ENCODE measurements around the gene GPD2. TPM values are rescaled to one million over a fixed set of nuclear protein-coding genes. Genes with fewer than 3 reads are reported as not detected.

Gene GPD2
- total and polyA plus RNA-seq, 2 of the 4 experiments (the other 2 are of a cell fraction), result 20.4 to 100 TPM

GRCh38 chr2:156590085-156590739 lies 154.0 kb downstream of the GPD2 start:
- no peaks in the 10 kb centered on the region for H3K9me1 ChIP-seq (ENCODE audit: insufficient read depth, low read length)
- H2AK5ac ChIP-seq (ENCODE audit: low read depth, low read length), result no peak overlapping the region
- ChIA-PET POLR2A (ENCODE audit: unreplicated experiment) (no interaction called here), CTCF (interaction anchor here (0.6 to 2.8 kb wide), 7 partner anchors 37 to 658 kb away, joined by 3 to 20 read pairs (median 3); no protein-coding TSS in a partner anchor)
- H2BK20ac ChIP-seq (ENCODE audit: low read depth, low read length), result no peak overlapping the region
- no peaks in the 10 kb centered on the region for H3K4me1 ChIP-seq (ENCODE audit: control insufficient read depth, insufficient read depth, low read length)
- no peak overlapping the region for H3K4me2 ChIP-seq (ENCODE audit: low read depth, low read length)
- no peak overlapping the region for H2AFZ ChIP-seq (replicated peaks; ENCODE audit: low read length, poor library complexity)
- dilution Hi-C loops (cut with HindIII; ENCODE audit: low sequenced_read_pairs, unreplicated experiment) (no loop called here), intact Hi-C loops (cut with micrococcal nuclease) (no loop called here), in situ Hi-C loops (cut with MboI; ENCODE audit: low sequenced_read_pairs) (loop anchor here (25.0 kb wide), 2 partner anchors 253 to 1203 kb away; partner anchors contain the start of gene NR4A2)
- H3K9ac ChIP-seq (ENCODE audit: low read depth, low read length), result no peak overlapping the region
- H3K4ac ChIP-seq (ENCODE audit: low read depth, low read length), result no peak overlapping the region
- no peak overlapping the region for H2BK15ac ChIP-seq (ENCODE audit: low read depth, low read length)
- no peak overlapping the region for H3K4me3 ChIP-seq (ENCODE audit: insufficient read depth, low read depth, low read length)
- TF ChIP-seq RCOR1 (IDR thresholded peaks at IDR 0.05; ENCODE audit: insufficient replicate concordance, low read length) (no peak), USF2 (IDR thresholded peaks at IDR 0.05; ENCODE audit: low read depth, low read length) (no peak), NFE2L2 (IDR thresholded peaks at IDR 0.05; ENCODE audit: low read depth, low read length) (no peak), POLR2A (IDR thresholded peaks at IDR 0.05; ENCODE audit: low read depth, low read length) (no peak), BHLHE40 (IDR thresholded peaks at IDR 0.05; ENCODE audit: low read depth, low read length) (no peak), SMC3 (IDR thresholded peaks at IDR 0.05; ENCODE audit: low read depth, low read length) (no peak), MAZ (IDR thresholded peaks at IDR 0.05; ENCODE audit: borderline replicate concordance, low read depth, low read length) (no peak), ELK1 (IDR thresholded peaks at IDR 0.05; ENCODE audit: borderline replicate concordance, low read depth, low read length) (no peak), CEBPB (IDR thresholded peaks at IDR 0.05; ENCODE audit: low read depth, low read length) (no peak), MAFK (IDR thresholded peaks at IDR 0.05; ENCODE audit: low read depth, low read length) (no peak), MXI1 (IDR thresholded peaks at IDR 0.05; ENCODE audit: borderline replicate concordance, low read depth, low read length) (no peak), RAD21 (IDR thresholded peaks at IDR 0.05; ENCODE audit: low read length) (no peak), CHD1 (IDR thresholded peaks at IDR 0.05; ENCODE audit: low read depth, low read length) (no peak), FOS (IDR thresholded peaks at IDR 0.05; ENCODE audit: low read depth, low read length) (no peak), CTCF (conservative IDR thresholded peaks at IDR 0.05; ENCODE audit: low read depth, low read length) (no peak), RFX5 (IDR thresholded peaks at IDR 0.05; ENCODE audit: low read depth, low read length) (no peak)
- H2BK120ac ChIP-seq (ENCODE audit: low read depth, low read length), result no peak overlapping the region
- no TSS peak for BruUV-seq (replicated peaks)
- H3K18ac ChIP-seq (ENCODE audit: low read depth, low read length), result no peak overlapping the region
- H4K5ac ChIP-seq (ENCODE audit: low read depth, low read length), result no peak overlapping the region
- no peak overlapping the region for H4K8ac ChIP-seq (ENCODE audit: low read depth in 2 of 2, low read length in 2 of 2)
- DNase-seq, result no peak
- H3K9me3 ChIP-seq (ENCODE audit: control insufficient read depth, insufficient read depth, low read length), result no peaks in the 10 kb centered on the region
- H2BK5ac ChIP-seq (ENCODE audit: low read depth, low read length, poor library complexity, severe bottlenecking), result no peak overlapping the region
- no peak overlapping the region for H3K23ac ChIP-seq (ENCODE audit: low read depth, low read length)
- no CpG with 5 or more reads among the region's 2 CpGs for WGBS, 2 experiments (ENCODE audit: extremely low coverage in 2 of 2, insufficient read length in 1 of 2)
- no peak for ATAC-seq (ENCODE audit: low read depth)
- H3K79me1 ChIP-seq (ENCODE audit: low read depth in 1 of 2, low read length in 2 of 2), result no peaks in the 10 kb centered on the region
- no peak overlapping the region for H3K56ac ChIP-seq (ENCODE audit: extremely low read depth, insufficient read depth, low read length)
- H3K27ac ChIP-seq (ENCODE audit: insufficient read depth, low read length), result no peak overlapping the region
- H3K27me3 ChIP-seq (ENCODE audit: control insufficient read depth, insufficient read depth, low read length), result no peaks in the 10 kb centered on the region
- no peak overlapping the region for H2AK9ac ChIP-seq (replicated peaks; ENCODE audit: low read depth, low read length, poor library complexity)
- H4K91ac ChIP-seq (ENCODE audit: insufficient read depth, low read depth, low read length), result no peak overlapping the region
- no peaks in the 10 kb centered on the region for H3K36me3 ChIP-seq (ENCODE audit: control insufficient read depth, insufficient read depth, low read length)
- H3K14ac ChIP-seq (replicated peaks; ENCODE audit: low read depth, low read length), result no peak overlapping the region
- no peaks in the 10 kb centered on the region for H4K20me1 ChIP-seq (ENCODE audit: insufficient read depth, low read length)

Measured in IMR-90 (cell line).